ENCODE results near the gene HDGF. TPM values are rescaled to one million over a fixed set of nuclear protein-coding genes. Genes with fewer than 3 reads are reported as not detected.

The HDGF gene
- total and polyA plus RNA-seq, 2 of the 8 experiments (the other 6 are each of a cell fraction or from before 2014, with no cell fraction given): 145 to 391 TPM

DNA sequence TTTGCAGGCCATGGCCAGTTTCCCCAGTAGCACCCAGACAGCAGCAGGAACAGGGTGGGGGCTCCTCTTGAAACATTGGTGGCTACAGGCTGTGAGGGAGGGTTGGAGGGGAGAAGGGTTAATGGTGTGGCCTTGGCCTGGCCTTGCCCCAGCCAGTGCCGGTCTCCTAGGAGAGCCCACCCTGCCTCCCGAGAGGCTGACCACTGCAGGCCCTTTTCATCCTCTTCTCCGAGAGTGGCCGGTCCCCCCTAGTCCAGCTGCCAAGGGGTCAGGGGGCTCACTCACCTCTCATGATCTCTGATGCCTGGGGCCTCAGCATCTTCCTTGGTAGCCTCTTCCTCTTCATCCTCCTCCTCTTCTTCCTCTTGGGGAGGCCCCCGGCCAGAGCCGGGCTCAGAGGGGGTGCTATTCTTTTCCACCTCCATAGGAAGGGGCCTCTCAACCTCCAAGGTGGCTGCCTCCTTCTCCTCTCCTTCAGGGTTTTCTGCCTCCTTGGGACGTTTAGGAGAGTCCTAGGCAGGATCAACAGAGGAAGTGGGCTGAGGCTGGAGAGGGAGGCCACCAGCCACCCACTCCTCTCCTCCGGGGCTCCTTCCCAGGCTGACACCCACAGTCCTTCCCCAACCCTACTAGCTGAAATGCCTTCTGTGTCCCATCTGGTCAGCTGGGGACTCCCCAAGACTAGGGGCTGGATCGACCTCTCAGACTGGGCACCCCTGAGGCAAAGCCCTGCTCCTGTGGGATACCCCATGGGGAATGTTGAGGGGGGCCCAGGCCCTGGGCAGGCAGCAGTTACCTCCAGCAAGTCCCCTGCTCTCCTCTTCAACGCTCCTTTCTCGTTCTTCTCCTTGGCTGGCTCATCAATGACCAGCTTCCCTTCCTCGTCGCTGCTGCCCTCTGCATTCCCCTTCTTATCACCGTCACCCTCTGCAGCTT lies 7.8 kb downstream of the HDGF start:
- no peak overlapping the region; the same call in 1 of the 2 replicates for H2BK5ac ChIP-seq (ENCODE audit: low read depth, low read length)
- no peak overlapping the region for H3K27ac ChIP-seq (ENCODE audit: low read depth, low read length)
- H3K4me1 ChIP-seq (replicated peaks in 1 of 4; ENCODE audit: control insufficient read depth in 3 of 4, insufficient read depth in 4 of 4, low read length in 3 of 4): peaks cover 18 to 32% (median 24%) of the 10 kb centered on the region in 4 experiments
- POLR2A ChIA-PET (ENCODE audit: partially characterized antibody): interaction anchor here (1.0 to 10.7 kb wide), 4 partner anchors 9 to 50 kb away, joined by 5 to 214 read pairs (median 27); partner anchors contain the start of genes CRABP2, ISG20L2 and METTL25B
- no peak overlapping the region for H4K91ac ChIP-seq (replicated peaks; ENCODE audit: insufficient read length, low read length)
- peaks cover 11 to 41% of the 10 kb centered on the region in 2 experiments for H3K79me2 ChIP-seq (ENCODE audit: control insufficient read depth in 1 of 2, insufficient read depth in 2 of 2, low read length in 2 of 2)
- H2AK5ac ChIP-seq (ENCODE audit: low read depth, low read length): no peak overlapping the region
- H3K27me3 ChIP-seq (replicated peaks in 1 of 4; ENCODE audit: control insufficient read depth in 3 of 4, extremely low read depth in 1 of 4, insufficient read depth in 3 of 4, low read length in 3 of 4): no peaks in the 10 kb centered on the region
- H3K4me2 ChIP-seq (ENCODE audit: insufficient read depth in 1 of 2, low read depth in 2 of 2, low read length in 2 of 2): no peak overlapping the region
- H3K79me1 ChIP-seq (ENCODE audit: low read depth, low read length): peaks cover 13% of the 10 kb centered on the region
- H3K4me3 ChIP-seq (ENCODE audit: extremely low read depth in 1 of 4, insufficient read depth in 2 of 4, low read depth in 3 of 4, low read length in 4 of 4): no peak overlapping the region
- no peak overlapping the region for H3K14ac ChIP-seq (ENCODE audit: insufficient read length)
- no peak overlapping the region for H3K18ac ChIP-seq (ENCODE audit: extremely low read depth, low read length)
- FAIRE-seq (no peak), DNase-seq (ENCODE audit: low read depth in 1 of 2, low spot score in 2 of 2) (no peak)
- no peak overlapping the region for H4K5ac ChIP-seq (ENCODE audit: insufficient read length, low read depth, low read length)
- H2BK15ac ChIP-seq (ENCODE audit: low read length): no peak overlapping the region
- H3K4ac ChIP-seq (replicated peaks; ENCODE audit: insufficient read length, low read depth, low read length): no peak overlapping the region
- no peak overlapping the region for H2AFZ ChIP-seq (ENCODE audit: low read length)
- TF ChIP-seq SP1 (IDR thresholded peaks at IDR 0.05; ENCODE audit: low read depth, low read length) (peak; percentile 33; the same call in 1 of the 2 replicates), CBX5 (IDR thresholded peaks at IDR 0.05; ENCODE audit: low read depth, low read length) (no peak)
- CTCF ChIA-PET (ENCODE audit: partially characterized antibody): interaction anchor here (0.5 to 6.6 kb wide), 5 partner anchors 9 to 57 kb away, joined by 3 to 76 read pairs (median 9); partner anchors contain the start of genes HDGF, ISG20L2 and METTL25B
- H3K36me3 ChIP-seq (ENCODE audit: control insufficient read depth in 2 of 4, insufficient read depth in 4 of 4, low read length in 3 of 4): peaks cover 13 to 33% (median 14%) of the 10 kb centered on the region in 4 experiments; a peak in 6 of 8 replicates
- no peak overlapping the region for H3K56ac ChIP-seq (replicated peaks; ENCODE audit: insufficient read length, low read depth, low read length)
- H3K23ac ChIP-seq (ENCODE audit: insufficient read length): no peak overlapping the region
- WGBS, 2 experiments (ENCODE audit: extremely low coverage in 1 of 2, insufficient coverage in 1 of 2, insufficient read length in 1 of 2, insufficient replicate concordance in 2 of 2, low coverage in 1 of 2, low lambda C conversion rate in 2 of 2, missing lambda C conversion rate in 1 of 2): 89% methylated on average over 11 of the region's 14 CpGs; no CpG with 5 or more reads in 1 of the 2 experiments
- no peak overlapping the region for H2BK20ac ChIP-seq (ENCODE audit: low read length)
- H3K9me3 ChIP-seq (ENCODE audit: insufficient read depth in 2 of 2, low read depth in 1 of 2, low read length in 1 of 2): no peaks in the 10 kb centered on the region
- peaks cover 10% of the 10 kb centered on the region for H3K23me2 ChIP-seq (ENCODE audit: low read depth, low read length)
- no peak overlapping the region for H2BK120ac ChIP-seq (replicated peaks; ENCODE audit: low read depth, low read length)
- H4K20me1 ChIP-seq (replicated peaks in 1 of 2; ENCODE audit: control insufficient read depth in 1 of 2, insufficient read depth in 2 of 2, low read length in 2 of 2): peaks cover 0 to 2% of the 10 kb centered on the region in 2 experiments
- H2BK12ac ChIP-seq (ENCODE audit: low read depth, low read length): no peak overlapping the region
- H3K9ac ChIP-seq (replicated peaks in 1 of 4; ENCODE audit: extremely low read depth in 1 of 4, low read depth in 3 of 4, low read length in 3 of 4): no peak overlapping the region; a peak in 1 of 7 replicates
- H4K8ac ChIP-seq (ENCODE audit: extremely low read depth, insufficient read depth, low read length): no peak overlapping the region; the same call in 1 of the 2 replicates

Measured in H1 (cell line).